ENCODE measurements around the gene BCR.

DNA sequence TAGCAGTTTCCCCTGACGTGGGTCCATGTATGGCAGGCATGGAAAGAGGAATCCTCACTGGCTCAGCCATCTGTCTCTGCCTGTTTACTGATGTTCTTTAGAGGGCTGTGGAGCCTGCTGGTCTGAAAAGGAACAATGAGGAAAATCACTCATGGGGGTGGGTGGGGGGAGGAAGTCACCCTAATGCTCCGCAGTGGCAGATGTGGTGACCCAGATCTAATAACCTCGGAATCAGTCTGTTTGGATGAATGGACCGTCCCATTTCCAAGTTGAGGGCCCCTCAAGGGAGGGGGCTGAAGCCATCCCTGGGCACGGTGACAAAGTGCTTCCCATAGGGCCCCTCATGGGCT lies 4.4 kb downstream of the BCR start:
- no peak for TF ChIP-seq POLR2A (IDR thresholded peaks at IDR 0.05; ENCODE audit: low read depth, low read length)
- TF ChIP-seq POLR2AphosphoS5 (IDR thresholded peaks at IDR 0.05; ENCODE audit: low read depth, low read length): no peak
- no peak for TF ChIP-seq TAF1 (IDR thresholded peaks at IDR 0.05; ENCODE audit: borderline replicate concordance, low read depth, low read length)

Measured in GM12892 (cell line).